Measurements from ENCODE around the gene PPM1A. TPM values are rescaled to one million over a fixed set of nuclear protein-coding genes. Genes with fewer than 3 reads are reported as not detected.
"Not testable (repeated sequence)": the region's sequence is repeated elsewhere in the genome, so short reads cannot be mapped to it uniquely, and the experiment has no call there.

PPM1A gene
- total RNA-seq, 2 donors from 2014 or later = 37.4 to 58.3 TPM

GRCh38 chr14:60315196-60315990 lies 66.4 kb downstream of the PPM1A start:
- no peak overlapping the region for H3K4me3 ChIP-seq
- H3K9me3 ChIP-seq = no peaks in the 10 kb centered on the region
- ATAC-seq (ENCODE audit: insufficient number of reproducible peaks, low FRiP score, low read depth) = no peak
- no peaks in the 10 kb centered on the region for H3K36me3 ChIP-seq
- H3K4me1 ChIP-seq (ENCODE audit: control insufficient read depth in 1 of 2, low read depth in 2 of 2) = no peaks in the 10 kb centered on the region
- DNase-seq (ENCODE audit: low spot score) = no peak
- H3K27ac ChIP-seq = no peak overlapping the region
- no peak for TF ChIP-seq CTCF (IDR thresholded peaks at IDR 0.05)
- H3K27me3 ChIP-seq (replicated peaks; ENCODE audit: insufficient read depth) = no peaks in the 10 kb centered on the region

GRCh38 chr14:60317609-60318008 lies 68.6 kb downstream of the PPM1A start:
- no peaks in the 10 kb centered on the region for H3K4me1 ChIP-seq (ENCODE audit: control insufficient read depth in 1 of 2, low read depth in 2 of 2)
- H3K9me3 ChIP-seq = no peaks in the 10 kb centered on the region
- no peaks in the 10 kb centered on the region for H3K27me3 ChIP-seq (replicated peaks; ENCODE audit: insufficient read depth)
- ATAC-seq (ENCODE audit: insufficient number of reproducible peaks, low FRiP score, low read depth) (no peak), DNase-seq (ENCODE audit: low spot score) (no peak)
- H3K27ac ChIP-seq = no peak overlapping the region
- H3K36me3 ChIP-seq = no peaks in the 10 kb centered on the region
- no peak for TF ChIP-seq CTCF (IDR thresholded peaks at IDR 0.05)
- no peak overlapping the region for H3K4me3 ChIP-seq

- DNase-seq (ENCODE audit: low spot score); H3K27me3 ChIP-seq (replicated peaks; ENCODE audit: insufficient read depth); H3K9me3 ChIP-seq; H3K27ac ChIP-seq; H3K4me1 ChIP-seq (ENCODE audit: control insufficient read depth in 1 of 2, low read depth in 2 of 2); H3K4me3 ChIP-seq; ATAC-seq (ENCODE audit: insufficient number of reproducible peaks, low FRiP score, low read depth); H3K36me3 ChIP-seq: not testable (repeated sequence)
Observed at GRCh38 chr14:60320860-60321259, 71.8 kb downstream of the PPM1A start.

GRCh38 chr14:60323199-60323896 lies 74.3 kb downstream of the PPM1A start:
- Histone ChIP-seq H3K27me3 (replicated peaks; ENCODE audit: insufficient read depth) (no peaks in the 10 kb centered on the region), H3K4me1 (ENCODE audit: control insufficient read depth in 1 of 2, low read depth in 2 of 2) (peaks cover 0 to 9% of the 10 kb centered on the region in 2 donors), H3K4me3 (no peak overlapping the region), H3K36me3 (no peaks in the 10 kb centered on the region), H3K9me3 (no peaks in the 10 kb centered on the region), H3K27ac (no peak overlapping the region)
- TF ChIP-seq CTCF (IDR thresholded peaks at IDR 0.05) = no peak
- no peak for DNase-seq (ENCODE audit: low spot score)
- ATAC-seq (ENCODE audit: insufficient number of reproducible peaks, low FRiP score, low read depth) = no peak

GRCh38 chr14:60324837-60325236 lies 75.8 kb downstream of the PPM1A start:
- H3K4me1 ChIP-seq (ENCODE audit: control insufficient read depth in 1 of 2, low read depth in 2 of 2) = peaks cover 0 to 9% of the 10 kb centered on the region in 2 donors
- H3K27me3 ChIP-seq (replicated peaks; ENCODE audit: insufficient read depth) = no peaks in the 10 kb centered on the region
- H3K27ac ChIP-seq = no peak overlapping the region
- H3K9me3 ChIP-seq = no peaks in the 10 kb centered on the region
- TF ChIP-seq CTCF (IDR thresholded peaks at IDR 0.05) = no peak
- no peak overlapping the region for H3K4me3 ChIP-seq
- DNase-seq (ENCODE audit: low spot score) = no peak
- ATAC-seq (ENCODE audit: insufficient number of reproducible peaks, low FRiP score, low read depth) = no peak
- no peaks in the 10 kb centered on the region for H3K36me3 ChIP-seq
